Karpas-422 (cell line): ENCODE data around the gene CSE1L. TPM values are rescaled to one million over a fixed set of nuclear protein-coding genes. Genes with fewer than 3 reads are reported as not detected.
"Not testable (repeated sequence)": the region's sequence is repeated elsewhere in the genome, so short reads cannot be mapped to it uniquely, and the experiment has no call there.

Source experiments
- DNase-seq: peaks from one replicate; pipeline ENCODE4 v3.0.0-alpha.2; 2015
- H2AFZ ChIP-seq: fragments of 200-600 bp; sonication (generic); 2 replicates; pipeline ENCODE4 v1.6.1; 2014; ENCODE audit warnings: antibody characterized with exemption, low read length, mixed read lengths
- H3K27ac ChIP-seq: fragments of 200-600 bp; sonication (generic); 2 replicates; pipeline ENCODE4 v1.5.1; 2014; ENCODE audit warnings: mild to moderate bottlenecking, low read length, moderate library complexity
- H3K27me3 ChIP-seq: fragments of 200-600 bp; sonication (generic); 2 replicates; pipeline ENCODE4 v1.6.1; 2014; ENCODE audit warnings: low read length, mixed read lengths
- H3K36me3 ChIP-seq: fragments of 200-600 bp; sonication (generic); 2 replicates; pipeline ENCODE4 v1.6.1; 2014; ENCODE audit warnings: low read length, mixed read lengths; ENCODE audit not compliant: insufficient read depth
- H3K4me1 ChIP-seq: fragments of 200-600 bp; sonication (generic); 2 replicates; pipeline ENCODE4 v1.6.1; 2014; ENCODE audit warnings: mild to moderate bottlenecking, low read length, mixed read lengths
- H3K4me2 ChIP-seq: fragments of 200-600 bp; sonication (generic); 2 replicates; pipeline ENCODE4 v1.6.1; 2014; ENCODE audit warnings: low read length, low read depth, mild to moderate bottlenecking; ENCODE audit not compliant: poor library complexity, severe bottlenecking
- H3K4me3 ChIP-seq: fragments of 200-600 bp; sonication (generic); 2 replicates; pipeline ENCODE4 v1.5.1; 2014; ENCODE audit warnings: mild to moderate bottlenecking, antibody characterized with exemption, low read length, mixed read lengths
- H3K79me2 ChIP-seq: fragments of 200-600 bp; sonication (generic); 2 replicates; pipeline ENCODE4 v1.6.1; 2014; ENCODE audit warnings: mild to moderate bottlenecking, low read length, mixed read lengths
- H3K9ac ChIP-seq: fragments of 200-600 bp; sonication (generic); 2 replicates; pipeline ENCODE4 v1.6.0; 2014; ENCODE audit warnings: low read length
- H3K9me2 ChIP-seq: fragments of 200-600 bp; sonication (generic), shearing (Covaris generic); replicated peaks from 2 replicates; pipeline ENCODE4 v1.6.0; 2014; ENCODE audit warnings: mild to moderate bottlenecking, low read length, moderate library complexity; ENCODE audit not compliant: insufficient read depth
- H3K9me3 ChIP-seq: fragments of 300-700, 200-600 bp; sonication (generic); 2 replicates; pipeline ENCODE4 v1.6.1; 2014; ENCODE audit warnings: low read length, mixed read lengths
- H4K20me1 ChIP-seq: fragments of 200-600 bp; sonication (generic); 2 replicates; pipeline ENCODE4 v1.6.1; 2014; ENCODE audit warnings: mild to moderate bottlenecking, antibody characterized with exemption, low read length, low read depth; ENCODE audit not compliant: insufficient read depth
- total RNA-seq: library from RNA; depleted of rRNA; stranded (reverse); fragments of >200 nt; shearing (Covaris generic); gene quantifications from 2 replicates; pipeline ENCODE4 v1.2.3, GENCODE V29; 2014; ENCODE audit warnings: low replicate concordance

CSE1L gene
- total RNA-seq, 1 experiment from 2014 or later: 82.3 TPM

- H3K9me2 ChIP-seq: no peaks in the 10 kb centered on the region
- no peak for DNase-seq
- H2AFZ ChIP-seq: no peak overlapping the region
- peaks cover 9% of the 10 kb centered on the region for H3K79me2 ChIP-seq
- no peak overlapping the region for H3K9ac ChIP-seq
- no peaks in the 10 kb centered on the region for H3K4me1 ChIP-seq
- H3K4me2 ChIP-seq: no peak overlapping the region
- H3K36me3 ChIP-seq: peaks cover 52% of the 10 kb centered on the region
- no peaks in the 10 kb centered on the region; the same call in 1 of the 2 replicates for H4K20me1 ChIP-seq
- H3K4me3 ChIP-seq: no peak overlapping the region
- no peak overlapping the region for H3K27ac ChIP-seq
- H3K27me3 ChIP-seq: no peaks in the 10 kb centered on the region
- no peaks in the 10 kb centered on the region for H3K9me3 ChIP-seq
Measured at GRCh38 chr20:49103647-49104364, 57.7 kb downstream of the CSE1L start.

- Histone ChIP-seq H3K27ac (no peak overlapping the region), H3K4me2 (no peak overlapping the region), H2AFZ (no peak overlapping the region), H3K27me3 (no peaks in the 10 kb centered on the region), H3K36me3 (peaks cover 48% of the 10 kb centered on the region), H3K4me1 (no peaks in the 10 kb centered on the region), H3K9me2 (no peaks in the 10 kb centered on the region), H3K79me2 (peaks cover 7% of the 10 kb centered on the region; the same call in 1 of the 2 replicates), H4K20me1 (no peaks in the 10 kb centered on the region; the same call in 1 of the 2 replicates), H3K9ac (no peak overlapping the region), H3K9me3 (no peaks in the 10 kb centered on the region), H3K4me3 (no peak overlapping the region)
- no peak for DNase-seq
Measured at GRCh38 chr20:49104365-49104648, 58.2 kb downstream of the CSE1L start.

GRCh38 chr20:49104979-49105547 lies 59.0 kb downstream of the CSE1L start:
- not testable (repeated sequence) for H3K4me1 ChIP-seq, H3K4me3 ChIP-seq, H2AFZ ChIP-seq, H3K27ac ChIP-seq, H3K79me2 ChIP-seq, H4K20me1 ChIP-seq, H3K9me3 ChIP-seq, H3K4me2 ChIP-seq, H3K9ac ChIP-seq, DNase-seq, H3K9me2 ChIP-seq, H3K27me3 ChIP-seq
- peaks cover 44% of the 10 kb centered on the region for H3K36me3 ChIP-seq

GRCh38 chr20:49106328-49106727 lies 60.2 kb downstream of the CSE1L start:
- no peak for DNase-seq
- Histone ChIP-seq H3K4me3 (no peak overlapping the region), H3K4me2 (no peak overlapping the region), H3K79me2 (0 out of 2 replicates have a peak, but pooled peaks cover 4% of the 10 kb centered on the region), H3K36me3 (peaks cover 39% of the 10 kb centered on the region), H3K27ac (no peak overlapping the region), H3K9me3 (no peaks in the 10 kb centered on the region), H3K9ac (no peak overlapping the region), H3K4me1 (no peaks in the 10 kb centered on the region), H2AFZ (no peak overlapping the region), H3K9me2 (no peaks in the 10 kb centered on the region), H4K20me1 (no peaks in the 10 kb centered on the region; the same call in 1 of the 2 replicates), H3K27me3 (no peaks in the 10 kb centered on the region)

- H3K27me3 ChIP-seq: no peaks in the 10 kb centered on the region
- H3K4me2 ChIP-seq: no peak overlapping the region
- H3K9ac ChIP-seq: no peak overlapping the region
- no peaks in the 10 kb centered on the region for H3K4me1 ChIP-seq
- no peaks in the 10 kb centered on the region for H3K79me2 ChIP-seq
- H3K9me3 ChIP-seq: no peaks in the 10 kb centered on the region
- H3K4me3 ChIP-seq: no peak overlapping the region
- no peak overlapping the region for H2AFZ ChIP-seq
- H3K27ac ChIP-seq: no peak overlapping the region
- DNase-seq: no peak
- peaks cover 11% of the 10 kb centered on the region; the same call in 1 of the 2 replicates for H3K36me3 ChIP-seq
- H4K20me1 ChIP-seq: no peaks in the 10 kb centered on the region
- H3K9me2 ChIP-seq: no peaks in the 10 kb centered on the region
Measured at GRCh38 chr20:49110767-49111694, 64.9 kb downstream of the CSE1L start.

- Histone ChIP-seq H3K36me3 (peaks cover 8% of the 10 kb centered on the region), H3K4me2 (no peak overlapping the region), H3K9ac (no peak overlapping the region), H3K4me3 (no peak overlapping the region), H3K27ac (no peak overlapping the region), H3K9me2 (no peaks in the 10 kb centered on the region), H4K20me1 (no peaks in the 10 kb centered on the region), H3K27me3 (no peaks in the 10 kb centered on the region), H3K9me3 (no peaks in the 10 kb centered on the region), H3K79me2 (no peaks in the 10 kb centered on the region), H2AFZ (no peak overlapping the region), H3K4me1 (no peaks in the 10 kb centered on the region)
- DNase-seq: no peak
Measured at GRCh38 chr20:49112596-49113274, 66.6 kb downstream of the CSE1L start.

- H3K27ac ChIP-seq: no peak overlapping the region
- H4K20me1 ChIP-seq: no peaks in the 10 kb centered on the region
- H3K79me2 ChIP-seq: no peaks in the 10 kb centered on the region
- H3K9me2 ChIP-seq: no peaks in the 10 kb centered on the region
- no peak overlapping the region for H3K4me3 ChIP-seq
- peaks cover 23% of the 10 kb centered on the region for H3K36me3 ChIP-seq
- no peak overlapping the region for H3K4me2 ChIP-seq
- H3K9ac ChIP-seq: no peak overlapping the region
- H3K4me1 ChIP-seq: no peaks in the 10 kb centered on the region
- H2AFZ ChIP-seq: no peak overlapping the region
- H3K27me3 ChIP-seq: no peaks in the 10 kb centered on the region
- no peaks in the 10 kb centered on the region for H3K9me3 ChIP-seq
- no peak for DNase-seq
Measured at GRCh38 chr20:49115564-49115963, 69.5 kb downstream of the CSE1L start.

GRCh38 chr20:49118307-49118706 lies 72.2 kb downstream of the CSE1L start:
- no peaks in the 10 kb centered on the region for H4K20me1 ChIP-seq
- H2AFZ ChIP-seq: no peak overlapping the region
- H3K4me2 ChIP-seq: no peak overlapping the region
- H3K27ac ChIP-seq: no peak overlapping the region
- no peaks in the 10 kb centered on the region for H3K79me2 ChIP-seq
- H3K4me1 ChIP-seq: no peaks in the 10 kb centered on the region
- no peaks in the 10 kb centered on the region for H3K27me3 ChIP-seq
- H3K4me3 ChIP-seq: no peak overlapping the region
- no peak for DNase-seq
- no peak overlapping the region for H3K9ac ChIP-seq
- H3K36me3 ChIP-seq: peaks cover 22% of the 10 kb centered on the region
- no peaks in the 10 kb centered on the region for H3K9me3 ChIP-seq
- no peaks in the 10 kb centered on the region for H3K9me2 ChIP-seq
